Amniotic stem cell (primary cell): Measurements from ENCODE around the gene ZNG1C.
"Not testable (repeated sequence)": the region's sequence is repeated elsewhere in the genome, so short reads cannot be mapped to it uniquely, and the experiment has no call there.

Experiments used
- DNase-seq: peaks from one replicate; lab custom pipeline; 2025; lab: John Stamatoyannopoulos, UW

ZNG1C gene

GRCh38 chr9:68342265-68343025 is 100.7 kb downstream of the ZNG1C start:
- not testable (repeated sequence) for DNase-seq

GRCh38 chr9:68343242-68343641 is 101.5 kb downstream of the ZNG1C start:
- DNase-seq = not testable (repeated sequence)

- not testable (repeated sequence) for DNase-seq
Observed at GRCh38 chr9:68343992-68344391, 102.2 kb downstream of the ZNG1C start.
